Neural cell (in vitro differentiated cells): ENCODE results near the gene SF3B4. TPM values are rescaled to one million over a fixed set of nuclear protein-coding genes. Genes with fewer than 3 reads are reported as not detected.

Experiments used
- H2AFZ ChIP-seq: fragments of 200-600, 300-800 bp; sonication (generic), shearing (Covaris generic); 2 replicates; pipeline ENCODE4 v1.6.0; 2014; ENCODE audit warnings: low read depth, mild to moderate bottlenecking, antibody characterized with exemption, low read length, moderate library complexity
- H3F3A ChIP-seq: fragments of 200-600 bp; shearing (Covaris generic); 2 replicates; pipeline ENCODE4 v1.6.1; 2016; ENCODE audit warnings: mild to moderate bottlenecking, moderate library complexity, mixed read lengths, antibody characterized with exemption, low read length; ENCODE audit not compliant: insufficient read depth, poor library complexity, severe bottlenecking
- H3K27ac ChIP-seq: fragments of 200-600, 300-800 bp; sonication (generic), shearing (Covaris generic); 2 replicates; pipeline ENCODE4 v1.5.1; 2014; ENCODE audit warnings: mild to moderate bottlenecking, low read length, moderate library complexity
- H3K27me3 ChIP-seq: fragments of 300-800, 200-600 bp; sonication (generic), shearing (Covaris generic); 2 replicates; pipeline ENCODE4 v1.6.0; 2014; ENCODE audit warnings: mild to moderate bottlenecking, low read depth, low read length, moderate library complexity; ENCODE audit not compliant: insufficient read depth
- H3K36me3 ChIP-seq: fragments of 300-800, 200-600 bp; sonication (generic), shearing (Covaris generic); 2 replicates; pipeline ENCODE4 v1.5.1; 2014; ENCODE audit warnings: mild to moderate bottlenecking, antibody characterized with exemption, low read length, moderate library complexity; ENCODE audit not compliant: insufficient read depth
- H3K4me2 ChIP-seq: fragments of 300-800, 200-600 bp; sonication (generic), shearing (Covaris generic); 2 replicates; pipeline ENCODE4 v1.6.0; 2014; ENCODE audit warnings: mild to moderate bottlenecking, low read length
- H3K4me3 ChIP-seq: fragments of 300-800, 200-600 bp; sonication (generic), shearing (Covaris generic); 2 replicates; pipeline ENCODE4 v1.5.1; 2014; ENCODE audit warnings: mild to moderate bottlenecking, low read length, moderate library complexity
- H3K79me2 ChIP-seq: fragments of 200-600 bp; shearing (Covaris generic); replicated peaks from 2 replicates; pipeline ENCODE4 v1.6.0; 2014; ENCODE audit warnings: mild to moderate bottlenecking, low read length, moderate library complexity; ENCODE audit not compliant: insufficient read depth
- H3K9ac ChIP-seq: fragments of 300-800, 200-600 bp; sonication (generic), shearing (Covaris generic); 2 replicates; pipeline ENCODE4 v1.6.1; 2016; ENCODE audit warnings: mild to moderate bottlenecking, low read length, mixed read lengths
- H3K9me2 ChIP-seq: fragments of 200-600 bp; shearing (Covaris generic); 2 replicates; pipeline ENCODE4 v1.6.1; 2016; ENCODE audit warnings: mild to moderate bottlenecking, low read length, mixed read lengths; ENCODE audit not compliant: insufficient read depth
- H3K9me3 ChIP-seq: fragments of 200-600, 300-800 bp; sonication (generic), shearing (Covaris generic); 2 replicates; pipeline ENCODE4 v1.6.1; 2016; ENCODE audit warnings: mild to moderate bottlenecking, mixed run types, low read length, moderate library complexity, mixed read lengths
- H4K20me1 ChIP-seq: fragments of 200-600 bp; shearing (Covaris generic); 2 replicates; pipeline ENCODE4 v1.6.1; 2016; ENCODE audit warnings: mild to moderate bottlenecking, mixed run types; ENCODE audit not compliant: insufficient read depth
- EP300 ChIP-seq: fragments of 450-650 bp; conservative IDR thresholded peaks from 2 replicates; pipeline ENCODE4 v1.6.1; 2014; ENCODE audit warnings: antibody characterized with exemption, mild to moderate bottlenecking, moderate library complexity; ENCODE audit not compliant: poor library complexity, severe bottlenecking
- EZH2 ChIP-seq: fragments of 200-600, 300-800 bp; shearing (Covaris generic), sonication (generic); IDR thresholded peaks from 2 replicates; pipeline ENCODE4 v1.6.1; 2014; ENCODE audit warnings: antibody characterized with exemption, low read length, borderline replicate concordance, mild to moderate bottlenecking; ENCODE audit not compliant: insufficient read depth, poor library complexity, severe bottlenecking
- MXI1 ChIP-seq: fragments of 450-650 bp; conservative IDR thresholded peaks from 2 replicates; pipeline ENCODE4 v1.6.1; 2014; ENCODE audit warnings: antibody characterized with exemption, mild to moderate bottlenecking; ENCODE audit not compliant: poor library complexity, severe bottlenecking
- POLR2AphosphoS5 ChIP-seq: IDR thresholded peaks from 2 replicates; pipeline ENCODE4 v1.6.1; 2012
- RAD21 ChIP-seq: fragments of 450-650 bp; conservative IDR thresholded peaks from 2 replicates; pipeline ENCODE4 v1.6.1; 2014; ENCODE audit warnings: antibody characterized with exemption, mild to moderate bottlenecking, moderate library complexity
- SMC3 ChIP-seq: fragments of 450-650 bp; conservative IDR thresholded peaks from 2 replicates; pipeline ENCODE4 v1.6.1; 2014; ENCODE audit warnings: antibody characterized with exemption, mild to moderate bottlenecking, moderate library complexity; ENCODE audit not compliant: poor library complexity
- TAF1 ChIP-seq: IDR thresholded peaks from 2 replicates; pipeline ENCODE4 v1.6.1; 2012; ENCODE audit warnings: low read depth
- polyA plus RNA-seq: library from polyadenylated mRNA; depleted of rRNA; stranded (reverse); fragments of >200 nt; gene quantifications from 2 replicates; pipeline ENCODE4 v1.2.3, GENCODE V29; 2014
- TF ChIP-seq, protein P1 (sequence below): IDR thresholded peaks from 2 replicates; pipeline ENCODE4 v1.6.1; 2012; ENCODE audit warnings: borderline replicate concordance
- TF ChIP-seq, protein P2 (sequence below): fragments of 450-650 bp; IDR thresholded peaks from 2 replicates; pipeline ENCODE4 v1.5.1; 2014; ENCODE audit warnings: antibody characterized with exemption, mild to moderate bottlenecking, moderate library complexity; ENCODE audit not compliant: poor library complexity, severe bottlenecking

The SF3B4 gene
- polyA plus RNA-seq, 1 donor from 2014 or later, result 14.1 TPM

DNA sequence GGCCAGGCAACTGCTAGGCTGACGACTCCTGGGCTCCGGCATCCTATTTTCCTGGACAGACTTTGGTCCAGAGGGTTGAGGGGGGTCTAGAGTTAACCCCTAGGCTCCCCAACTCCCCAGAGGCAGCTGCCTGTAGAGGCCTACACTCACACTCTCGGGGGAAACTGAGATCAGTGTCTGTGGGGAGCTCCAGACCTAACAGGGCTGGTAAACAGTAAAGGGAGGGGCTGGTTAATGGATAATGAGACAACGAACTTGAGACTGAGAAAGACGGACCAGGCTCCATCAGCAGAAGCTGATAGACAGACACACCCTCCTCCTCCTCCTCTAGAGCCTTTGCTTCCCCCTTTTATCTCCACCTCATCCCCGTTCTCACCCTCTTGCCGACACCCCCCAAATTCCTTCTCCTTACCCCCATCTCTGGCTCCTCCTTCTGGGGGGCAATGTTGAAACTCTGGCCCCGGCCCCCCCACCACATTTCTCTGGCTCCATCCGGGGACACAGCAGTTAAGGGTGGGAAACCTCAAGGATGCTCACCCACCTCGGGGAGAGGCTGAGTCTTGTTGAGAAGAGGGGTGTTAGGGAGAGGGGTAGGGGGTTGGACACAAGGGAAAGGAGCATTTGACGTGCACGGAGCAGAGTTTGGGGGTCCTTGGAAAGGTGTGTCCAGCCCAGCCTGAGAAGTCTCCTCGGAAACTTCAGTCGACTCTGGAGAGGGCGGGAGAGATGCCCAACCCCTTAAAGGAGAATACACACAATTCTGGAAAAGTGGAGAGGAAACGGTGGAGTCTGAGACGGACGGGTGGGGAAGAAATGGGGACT is 8.8 kb upstream of the SF3B4 start, which contains the start of gene MTMR11 (continued):
- TF ChIP-seq POLR2AphosphoS5 (no peak), TAF1 (no peak)

DNA sequence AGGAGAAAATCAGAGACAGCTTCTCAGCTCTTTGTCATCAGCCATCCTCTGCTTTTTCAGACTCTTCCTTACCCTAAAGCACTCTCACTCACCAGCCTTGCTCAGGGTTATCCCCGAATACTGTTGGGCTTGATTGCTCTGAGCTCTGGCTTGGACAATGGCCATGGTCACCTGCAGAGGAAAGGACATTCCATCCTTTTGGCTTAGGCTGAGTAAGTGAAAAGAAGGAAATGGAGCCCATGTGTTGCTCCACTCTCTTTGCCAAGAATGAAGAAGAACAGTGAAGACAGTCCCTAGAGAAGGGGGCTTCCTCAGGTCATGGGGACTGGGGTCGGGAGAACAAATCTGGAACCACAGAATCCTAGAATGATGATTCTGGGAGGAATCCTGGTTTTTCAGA is 6.8 kb upstream of the SF3B4 start:
- Histone ChIP-seq H2AFZ (no peak overlapping the region), H3F3A (no peaks in the 10 kb centered on the region), H3K9me2 (no peaks in the 10 kb centered on the region), H3K4me2 (no peak overlapping the region), H4K20me1 (no peaks in the 10 kb centered on the region), H3K79me2 (no peaks in the 10 kb centered on the region), H3K27ac (no peak overlapping the region), H3K9ac (no peak overlapping the region), H3K27me3 (no peaks in the 10 kb centered on the region), H3K9me3 (no peaks in the 10 kb centered on the region), H3K36me3 (no peaks in the 10 kb centered on the region), H3K4me3 (no peak overlapping the region)
- no peak for TF ChIP-seq POLR2AphosphoS5
- TF ChIP-seq RAD21, result no peak
- TF ChIP-seq, protein P1, sequence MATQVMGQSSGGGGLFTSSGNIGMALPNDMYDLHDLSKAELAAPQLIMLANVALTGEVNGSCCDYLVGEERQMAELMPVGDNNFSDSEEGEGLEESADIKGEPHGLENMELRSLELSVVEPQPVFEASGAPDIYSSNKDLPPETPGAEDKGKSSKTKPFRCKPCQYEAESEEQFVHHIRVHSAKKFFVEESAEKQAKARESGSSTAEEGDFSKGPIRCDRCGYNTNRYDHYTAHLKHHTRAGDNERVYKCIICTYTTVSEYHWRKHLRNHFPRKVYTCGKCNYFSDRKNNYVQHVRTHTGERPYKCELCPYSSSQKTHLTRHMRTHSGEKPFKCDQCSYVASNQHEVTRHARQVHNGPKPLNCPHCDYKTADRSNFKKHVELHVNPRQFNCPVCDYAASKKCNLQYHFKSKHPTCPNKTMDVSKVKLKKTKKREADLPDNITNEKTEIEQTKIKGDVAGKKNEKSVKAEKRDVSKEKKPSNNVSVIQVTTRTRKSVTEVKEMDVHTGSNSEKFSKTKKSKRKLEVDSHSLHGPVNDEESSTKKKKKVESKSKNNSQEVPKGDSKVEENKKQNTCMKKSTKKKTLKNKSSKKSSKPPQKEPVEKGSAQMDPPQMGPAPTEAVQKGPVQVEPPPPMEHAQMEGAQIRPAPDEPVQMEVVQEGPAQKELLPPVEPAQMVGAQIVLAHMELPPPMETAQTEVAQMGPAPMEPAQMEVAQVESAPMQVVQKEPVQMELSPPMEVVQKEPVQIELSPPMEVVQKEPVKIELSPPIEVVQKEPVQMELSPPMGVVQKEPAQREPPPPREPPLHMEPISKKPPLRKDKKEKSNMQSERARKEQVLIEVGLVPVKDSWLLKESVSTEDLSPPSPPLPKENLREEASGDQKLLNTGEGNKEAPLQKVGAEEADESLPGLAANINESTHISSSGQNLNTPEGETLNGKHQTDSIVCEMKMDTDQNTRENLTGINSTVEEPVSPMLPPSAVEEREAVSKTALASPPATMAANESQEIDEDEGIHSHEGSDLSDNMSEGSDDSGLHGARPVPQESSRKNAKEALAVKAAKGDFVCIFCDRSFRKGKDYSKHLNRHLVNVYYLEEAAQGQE, result no peak
- TF ChIP-seq, protein P2, sequence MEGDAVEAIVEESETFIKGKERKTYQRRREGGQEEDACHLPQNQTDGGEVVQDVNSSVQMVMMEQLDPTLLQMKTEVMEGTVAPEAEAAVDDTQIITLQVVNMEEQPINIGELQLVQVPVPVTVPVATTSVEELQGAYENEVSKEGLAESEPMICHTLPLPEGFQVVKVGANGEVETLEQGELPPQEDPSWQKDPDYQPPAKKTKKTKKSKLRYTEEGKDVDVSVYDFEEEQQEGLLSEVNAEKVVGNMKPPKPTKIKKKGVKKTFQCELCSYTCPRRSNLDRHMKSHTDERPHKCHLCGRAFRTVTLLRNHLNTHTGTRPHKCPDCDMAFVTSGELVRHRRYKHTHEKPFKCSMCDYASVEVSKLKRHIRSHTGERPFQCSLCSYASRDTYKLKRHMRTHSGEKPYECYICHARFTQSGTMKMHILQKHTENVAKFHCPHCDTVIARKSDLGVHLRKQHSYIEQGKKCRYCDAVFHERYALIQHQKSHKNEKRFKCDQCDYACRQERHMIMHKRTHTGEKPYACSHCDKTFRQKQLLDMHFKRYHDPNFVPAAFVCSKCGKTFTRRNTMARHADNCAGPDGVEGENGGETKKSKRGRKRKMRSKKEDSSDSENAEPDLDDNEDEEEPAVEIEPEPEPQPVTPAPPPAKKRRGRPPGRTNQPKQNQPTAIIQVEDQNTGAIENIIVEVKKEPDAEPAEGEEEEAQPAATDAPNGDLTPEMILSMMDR, result no peak
- no peak for TF ChIP-seq SMC3
- TF ChIP-seq EZH2, result no peak
- TF ChIP-seq EP300, result no peak
- TF ChIP-seq MXI1, result no peak
- TF ChIP-seq TAF1, result no peak

DNA sequence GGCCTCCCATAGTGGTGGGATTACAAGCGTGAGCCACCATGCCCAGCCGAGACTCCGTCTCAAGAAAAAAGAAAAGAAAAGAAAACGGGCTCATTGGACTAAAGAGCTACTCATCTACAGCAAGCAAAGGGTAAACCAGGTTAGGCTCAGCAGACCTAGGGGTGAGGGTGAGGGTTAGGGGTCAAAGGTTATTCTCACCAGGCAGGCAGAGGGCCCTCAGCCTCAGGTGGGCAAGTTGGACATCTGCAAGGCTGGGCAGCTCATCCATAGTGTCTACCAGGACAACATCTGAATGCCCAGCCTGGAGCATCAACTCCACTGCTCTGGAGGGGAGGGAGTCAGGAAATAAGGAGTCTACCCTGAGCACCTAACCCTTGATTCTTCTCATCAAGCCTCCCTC is 5.6 kb upstream of the SF3B4 start:
- H2AFZ ChIP-seq, result no peak overlapping the region
- H3K27ac ChIP-seq, result no peak overlapping the region
- H3K27me3 ChIP-seq, result no peaks in the 10 kb centered on the region
- H3K36me3 ChIP-seq, result no peaks in the 10 kb centered on the region
- H3K4me3 ChIP-seq, result no peak overlapping the region
- H3K79me2 ChIP-seq, result no peaks in the 10 kb centered on the region
- H3K9me3 ChIP-seq, result no peaks in the 10 kb centered on the region
- no peak for TF ChIP-seq EP300
- TF ChIP-seq, protein P1, result no peak
- TF ChIP-seq TAF1, result no peak
- TF ChIP-seq SMC3, result no peak
- no peak for TF ChIP-seq RAD21
- no peak for TF ChIP-seq EZH2
- TF ChIP-seq, protein P2, result no peak
- no peak for TF ChIP-seq POLR2AphosphoS5
- TF ChIP-seq MXI1, result no peak
- no peaks in the 10 kb centered on the region for H3F3A ChIP-seq
- H4K20me1 ChIP-seq, result no peaks in the 10 kb centered on the region
- no peaks in the 10 kb centered on the region for H3K9me2 ChIP-seq
- no peak overlapping the region for H3K9ac ChIP-seq
- H3K4me2 ChIP-seq, result no peak overlapping the region
